HG03095 (cell line): ENCODE measurements around the gene MRPL4.

ENCODE experiments used
- ATAC-seq: cut with Tn5 transposase; IDR thresholded peaks from one replicate; pipeline ENCODE4 v1.9.1; 2021; ENCODE audit warnings: moderate library complexity; ENCODE audit not compliant: unreplicated experiment

The MRPL4 gene

DNA sequence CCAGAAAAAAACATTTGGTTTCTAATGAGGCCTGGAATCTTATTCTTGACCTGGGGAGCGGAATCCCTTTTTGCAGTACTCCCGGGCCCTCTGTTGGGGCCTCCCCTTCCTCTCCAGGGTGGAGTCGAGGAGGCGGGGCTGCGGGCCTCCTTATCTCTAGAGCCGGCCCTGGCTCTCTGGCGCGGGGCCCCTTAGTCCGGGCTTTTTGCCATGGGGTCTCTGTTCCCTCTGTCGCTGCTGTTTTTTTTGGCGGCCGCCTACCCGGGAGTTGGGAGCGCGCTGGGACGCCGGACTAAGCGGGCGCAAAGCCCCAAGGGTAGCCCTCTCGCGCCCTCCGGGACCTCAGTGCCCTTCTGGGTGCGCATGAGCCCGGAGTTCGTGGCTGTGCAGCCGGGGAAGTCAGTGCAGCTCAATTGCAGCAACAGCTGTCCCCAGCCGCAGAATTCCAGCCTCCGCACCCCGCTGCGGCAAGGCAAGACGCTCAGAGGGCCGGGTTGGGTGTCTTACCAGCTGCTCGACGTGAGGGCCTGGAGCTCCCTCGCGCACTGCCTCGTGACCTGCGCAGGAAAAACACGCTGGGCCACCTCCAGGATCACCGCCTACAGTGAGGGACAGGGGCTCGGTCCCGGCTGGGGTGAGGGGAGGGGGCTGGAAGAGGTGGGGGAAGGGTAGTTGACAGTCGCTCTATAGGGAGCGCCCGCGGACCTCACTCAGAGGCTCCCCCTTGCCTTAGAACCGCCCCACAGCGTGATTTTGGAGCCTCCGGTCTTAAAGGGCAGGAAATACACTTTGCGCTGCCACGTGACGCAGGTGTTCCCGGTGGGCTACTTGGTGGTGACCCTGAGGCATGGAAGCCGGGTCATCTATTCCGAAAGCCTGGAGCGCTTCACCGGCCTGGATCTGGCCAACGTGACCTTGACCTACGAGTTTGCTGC lies 35.1 kb downstream of the MRPL4 start, which contains the start of gene ICAM4:
ICAM4 (plus strand) TSS at position 153 of the 935 bp plus-strand sequence; CDS start at position 211, 58 bp downstream.
- ATAC-seq, result no peak

DNA sequence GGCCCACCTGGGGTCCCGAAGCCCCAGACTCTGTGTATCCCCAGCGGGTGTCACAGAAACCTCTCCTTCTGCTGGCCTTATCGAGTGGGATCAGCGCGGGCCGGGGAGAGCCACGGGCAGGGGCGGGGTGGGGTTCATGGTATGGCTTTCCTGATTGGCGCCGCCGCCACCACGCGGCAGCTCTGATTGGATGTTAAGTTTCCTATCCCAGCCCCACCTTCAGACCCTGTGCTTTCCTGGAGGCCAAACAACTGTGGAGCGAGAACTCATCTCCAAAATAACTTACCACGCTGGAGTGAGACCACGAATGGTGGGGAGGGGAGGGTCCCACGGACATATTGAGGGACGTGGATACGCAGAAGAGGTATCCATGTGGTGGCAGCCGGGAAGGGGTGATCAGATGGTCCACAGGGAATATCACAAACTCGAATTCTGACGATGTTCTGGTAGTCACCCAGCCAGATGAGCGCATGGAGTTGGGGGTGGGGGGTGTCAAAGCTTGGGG lies 36.7 kb downstream of the MRPL4 start:
- no peak for ATAC-seq

GRCh38 chr19:10289167-10289835 lies 37.3 kb downstream of the MRPL4 start:
- ATAC-seq, result no peak

DNA sequence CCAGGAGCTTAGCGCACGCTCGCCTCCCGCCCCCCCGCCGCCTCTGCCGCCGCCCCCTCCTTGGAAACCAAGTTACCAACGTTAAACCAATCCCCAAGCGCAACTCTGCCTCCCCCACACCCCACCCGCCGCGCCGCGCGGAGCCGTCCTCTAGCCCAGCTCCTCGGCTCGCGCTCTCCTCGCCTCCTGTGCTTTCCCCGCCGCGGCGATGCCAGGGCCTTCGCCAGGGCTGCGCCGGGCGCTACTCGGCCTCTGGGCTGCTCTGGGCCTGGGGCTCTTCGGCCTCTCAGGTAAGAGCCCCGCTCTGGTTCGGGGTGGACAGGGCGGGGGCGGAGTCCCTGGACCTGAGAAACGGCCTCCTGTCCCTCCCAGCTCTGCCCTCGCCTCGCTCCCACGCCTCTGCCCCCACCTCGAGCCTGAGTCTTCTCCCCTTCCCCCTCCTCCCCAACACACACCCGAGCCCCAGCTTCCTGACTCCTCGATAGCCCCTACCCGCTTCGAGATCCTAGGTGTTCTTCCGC lies 37.9 kb downstream of the MRPL4 start, which contains the start of gene ICAM5:
ICAM5 (plus strand) TSS at position 117 of the 521 bp plus-strand sequence; CDS start at position 209, 92 bp downstream.
- no peak for ATAC-seq

DNA sequence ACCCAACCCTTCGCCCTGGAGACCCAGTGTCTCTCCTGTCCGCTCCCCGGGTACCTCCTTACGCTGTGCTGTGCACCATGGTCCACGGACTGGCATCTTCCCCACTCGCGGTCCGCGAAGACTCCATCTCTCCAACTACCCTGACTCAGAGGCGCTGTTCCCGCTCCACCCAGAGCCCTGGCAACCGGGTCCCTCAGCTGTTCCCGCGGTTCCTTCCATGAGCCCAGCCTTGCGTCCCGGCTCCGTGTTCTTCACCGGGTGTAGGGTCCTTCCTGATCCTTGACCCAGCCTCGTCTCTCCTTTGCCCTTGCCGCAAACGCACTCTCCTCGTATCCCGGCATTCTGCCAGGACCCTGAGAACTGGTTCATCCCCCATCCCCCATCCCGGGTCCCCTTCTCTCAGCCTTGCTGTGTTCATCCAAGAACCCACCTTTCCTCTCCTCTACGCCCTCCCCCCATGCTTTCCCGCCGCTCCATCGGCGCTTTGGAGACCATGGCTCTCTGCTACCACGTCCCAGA lies 38.4 kb downstream of the MRPL4 start:
- ATAC-seq, result no peak

- ATAC-seq, result no peak
Observed at GRCh38 chr19:10290876-10291553, 39.0 kb downstream of the MRPL4 start.

- no peak for ATAC-seq
Observed at GRCh38 chr19:10291554-10292205, 39.7 kb downstream of the MRPL4 start.

- peak; percentile 47 for ATAC-seq
Observed at GRCh38 chr19:10292206-10292788, 40.3 kb downstream of the MRPL4 start.

DNA sequence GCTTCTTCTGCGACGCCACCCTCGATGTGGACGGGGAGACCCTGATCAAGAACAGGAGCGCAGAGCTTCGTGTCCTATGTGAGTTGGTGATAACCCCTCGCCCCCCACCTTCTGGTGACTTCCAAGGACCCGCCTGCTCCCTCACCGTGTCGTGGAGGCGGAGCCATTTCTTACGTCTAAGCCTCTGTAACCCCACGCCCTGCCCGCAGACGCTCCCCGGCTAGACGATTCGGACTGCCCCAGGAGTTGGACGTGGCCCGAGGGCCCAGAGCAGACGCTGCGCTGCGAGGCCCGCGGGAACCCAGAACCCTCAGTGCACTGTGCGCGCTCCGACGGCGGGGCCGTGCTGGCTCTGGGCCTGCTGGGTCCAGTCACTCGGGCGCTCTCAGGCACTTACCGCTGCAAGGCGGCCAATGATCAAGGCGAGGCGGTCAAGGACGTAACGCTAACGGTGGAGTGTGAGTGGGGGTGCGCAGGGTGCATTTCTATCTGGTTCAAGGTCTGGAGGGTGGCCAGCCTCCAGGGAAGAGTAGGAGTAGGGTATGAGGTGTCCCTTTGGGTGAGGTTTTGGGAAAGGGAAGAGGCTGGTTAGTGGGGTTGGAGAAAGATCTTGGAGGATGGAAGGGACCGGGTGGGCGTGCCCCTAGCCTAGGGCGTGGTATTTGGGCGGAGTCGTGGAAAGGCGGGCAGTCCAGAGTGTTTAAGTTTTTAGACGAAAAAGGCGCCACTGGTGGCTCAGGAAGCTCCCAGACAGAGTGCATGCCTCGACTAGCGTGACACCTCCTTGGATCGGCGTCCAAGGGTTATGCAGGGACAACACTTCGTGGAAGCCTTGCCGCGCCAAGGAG lies 41.0 kb downstream of the MRPL4 start:
- ATAC-seq, result no peak

DNA sequence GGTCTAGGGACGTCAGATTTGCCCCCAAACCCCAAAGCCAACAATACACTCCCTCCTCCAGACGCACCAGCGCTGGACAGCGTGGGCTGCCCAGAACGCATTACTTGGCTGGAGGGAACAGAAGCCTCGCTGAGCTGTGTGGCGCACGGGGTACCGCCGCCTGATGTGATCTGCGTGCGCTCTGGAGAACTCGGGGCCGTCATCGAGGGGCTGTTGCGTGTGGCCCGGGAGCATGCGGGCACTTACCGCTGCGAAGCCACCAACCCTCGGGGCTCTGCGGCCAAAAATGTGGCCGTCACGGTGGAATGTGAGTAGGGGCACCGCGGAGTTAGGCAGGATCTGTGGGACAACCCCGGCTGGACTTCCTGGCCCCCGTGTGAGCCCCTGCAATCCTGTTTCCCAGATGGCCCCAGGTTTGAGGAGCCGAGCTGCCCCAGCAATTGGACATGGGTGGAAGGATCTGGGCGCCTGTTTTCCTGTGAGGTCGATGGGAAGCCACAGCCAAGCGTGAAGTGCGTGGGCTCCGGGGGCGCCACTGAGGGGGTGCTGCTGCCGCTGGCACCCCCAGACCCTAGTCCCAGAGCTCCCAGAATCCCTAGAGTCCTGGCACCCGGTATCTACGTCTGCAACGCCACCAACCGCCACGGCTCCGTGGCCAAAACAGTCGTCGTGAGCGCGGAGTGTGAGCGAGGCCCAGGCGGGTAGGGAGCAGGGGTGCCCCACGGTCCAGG lies 41.8 kb downstream of the MRPL4 start:
- no peak for ATAC-seq

- no peak for ATAC-seq
Observed at GRCh38 chr19:10294368-10294697, 42.3 kb downstream of the MRPL4 start.

- ATAC-seq, result no peak
Observed at GRCh38 chr19:10295305-10295846, 43.4 kb downstream of the MRPL4 start.

GRCh38 chr19:10295847-10296591 lies 44.0 kb downstream of the MRPL4 start:
- no peak for ATAC-seq

DNA sequence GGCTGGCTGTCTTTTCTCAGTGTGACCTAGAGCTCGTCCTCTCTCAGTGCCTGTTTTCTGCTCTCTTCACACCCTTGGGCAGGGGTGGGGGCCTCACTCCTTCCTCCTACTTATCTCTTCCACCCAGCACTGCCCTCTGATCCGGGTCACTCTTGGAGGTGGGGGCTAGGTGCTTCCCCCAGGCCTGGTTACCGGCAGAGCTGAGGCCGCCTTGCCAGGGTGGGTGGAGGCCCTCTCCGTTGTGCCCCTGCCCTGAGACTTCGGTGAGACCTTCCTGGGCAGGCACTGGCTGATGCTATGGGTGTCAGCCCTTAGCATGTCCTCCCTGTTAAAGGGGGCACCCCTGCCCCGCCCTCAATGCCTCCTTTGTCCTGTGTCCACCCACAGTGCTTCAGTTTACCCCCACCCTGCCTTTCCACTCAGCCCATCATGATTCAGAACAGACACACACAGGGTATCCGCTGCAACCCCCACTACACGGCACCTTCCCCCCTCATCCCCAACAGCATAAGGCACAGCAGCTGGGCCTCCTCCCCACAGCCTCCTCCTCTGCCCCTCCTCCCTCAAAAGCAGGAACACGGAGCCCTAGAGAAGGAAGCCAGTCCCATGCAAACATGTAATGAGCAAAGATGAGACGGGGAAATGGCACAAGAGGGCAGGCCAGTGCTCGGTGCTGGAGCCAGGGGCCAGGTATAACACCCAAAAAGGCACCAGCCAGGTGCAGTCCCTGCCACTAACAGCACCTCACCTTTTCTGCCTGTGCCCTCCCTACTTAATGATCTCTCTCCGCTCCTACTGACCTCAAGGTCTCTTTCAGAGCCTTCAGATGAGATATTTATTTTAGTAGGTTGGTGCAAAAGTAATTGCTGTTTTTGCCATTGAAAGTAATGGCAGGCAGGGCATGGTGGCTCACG lies 47.8 kb downstream of the MRPL4 start:
- ATAC-seq, result no peak

GRCh38 chr19:10305139-10305806 lies 53.3 kb downstream of the MRPL4 start:
- no peak for ATAC-seq

- ATAC-seq, result no peak
Observed at GRCh38 chr19:10306327-10306726, 54.3 kb downstream of the MRPL4 start.
